H1 (cell line): Measurements from ENCODE around the gene GNB3. TPM values are rescaled to one million over a fixed set of nuclear protein-coding genes. Genes with fewer than 3 reads are reported as not detected.
A peak's percentile ranks its signal among the peaks of the same experiment; 100 is the strongest.

Experiments
- CTCF ChIA-PET: fragments of 300-600 bp; sonication (Branson Sonifier 250); formaldehyde crosslinking; loops from one replicate; lab custom pipeline; 2021; ENCODE audit not compliant: partially characterized antibody; lab: Charles Lee
- POLR2A ChIA-PET: fragments of 300-600 bp; sonication (Branson Sonifier 250); formaldehyde crosslinking; loops from one replicate; lab custom pipeline; 2021; ENCODE audit warnings: inconsistent platforms; ENCODE audit not compliant: partially characterized antibody; lab: Charles Lee
- DNase-seq, 2 experiments: peaks; one replicate each; pipeline versions ENCODE4 v3.0.0 to v3.0.0-alpha.2; 2010 to 2022; ENCODE audit warnings: low spot score in 2 of 2, low read depth in 1 of 2, mixed read lengths in 1 of 2
- FAIRE-seq: peaks from 2 replicates; lab custom pipeline; 2011; peaks lifted over from hg19 to GRCh38; lab: Jason Lieb, UNC
- H2AFZ ChIP-seq: 2 replicates; pipeline ENCODE4 v1.8.1; 2012; ENCODE audit warnings: low read length, inconsistent platforms
- H2AK5ac ChIP-seq: 2 replicates; pipeline ENCODE4 v1.6.1; 2013; ENCODE audit warnings: low read depth, low read length
- H2BK120ac ChIP-seq: replicated peaks from 2 replicates; pipeline ENCODE3; 2013; ENCODE audit warnings: low read depth, low read length, inconsistent platforms
- H2BK12ac ChIP-seq: 2 replicates; pipeline ENCODE4 v1.6.1; 2013; ENCODE audit warnings: low read depth, low read length
- H2BK15ac ChIP-seq: 2 replicates; pipeline ENCODE4 v1.6.1; 2013; ENCODE audit warnings: low read length
- H2BK20ac ChIP-seq: 2 replicates; pipeline ENCODE4 v1.6.1; 2013; ENCODE audit warnings: low read length
- H2BK5ac ChIP-seq: 2 replicates; pipeline ENCODE4 v1.6.1; 2013; ENCODE audit warnings: low read depth, low read length
- H3K14ac ChIP-seq: 2 replicates; pipeline ENCODE4 v1.6.1; 2013; ENCODE audit warnings: inconsistent platforms; ENCODE audit not compliant: insufficient read length
- H3K18ac ChIP-seq: 2 replicates; pipeline ENCODE4 v1.6.1; 2013; ENCODE audit warnings: low read length; ENCODE audit errors: extremely low read depth
- H3K23ac ChIP-seq: 2 replicates; pipeline ENCODE4 v1.6.1; 2013; ENCODE audit warnings: inconsistent platforms; ENCODE audit not compliant: insufficient read length
- H3K23me2 ChIP-seq: 2 replicates; pipeline ENCODE4 v1.6.1; 2013; ENCODE audit warnings: low read depth, low read length
- H3K27ac ChIP-seq: 2 replicates; pipeline ENCODE4 v1.6.1; 2011; ENCODE audit warnings: low read depth, low read length, inconsistent platforms
- H3K27me3 ChIP-seq, 4 experiments: replicated peaks in 1 of 4; 1 replicate in 1 of 4; 2 replicates in 3 of 4; pipeline versions ENCODE4 v1.6.1 to v1.8.1; 2011 to 2013; ENCODE audit warnings: low read length in 3 of 4, mild to moderate bottlenecking in 3 of 4, inconsistent platforms in 2 of 4, mixed read lengths in 2 of 4, moderate library complexity in 1 of 4; ENCODE audit not compliant: control insufficient read depth in 3 of 4, insufficient read depth in 3 of 4; ENCODE audit errors: extremely low read depth in 1 of 4
- H3K36me3 ChIP-seq, 4 experiments: 2 replicates each; pipeline versions ENCODE4 v1.6.1 to v1.8.1; 2011 to 2013; ENCODE audit warnings: mild to moderate bottlenecking in 4 of 4, low read length in 3 of 4, moderate library complexity in 2 of 4, control low read depth in 1 of 4, inconsistent platforms in 1 of 4; ENCODE audit not compliant: insufficient read depth in 4 of 4, control insufficient read depth in 2 of 4
- H3K4ac ChIP-seq: replicated peaks from 2 replicates; pipeline ENCODE3; 2013; ENCODE audit warnings: low read length, low read depth, mixed read lengths, inconsistent platforms; ENCODE audit not compliant: insufficient read length
- H3K4me1 ChIP-seq, 4 experiments: replicated peaks in 1 of 4; 1 replicate in 1 of 4; 2 replicates in 3 of 4; pipeline versions ENCODE4 v1.6.1 to v1.8.1; 2011 to 2013; ENCODE audit warnings: low read length in 3 of 4, inconsistent platforms in 2 of 4, mixed read lengths in 1 of 4; ENCODE audit not compliant: insufficient read depth in 4 of 4, control insufficient read depth in 3 of 4
- H3K4me2 ChIP-seq, 2 experiments: 2 replicates each; pipeline versions ENCODE4 v1.6.1 to v1.8.1; 2011 to 2013; ENCODE audit warnings: low read depth in 2 of 2, low read length in 2 of 2, control low read depth in 1 of 2, inconsistent platforms in 1 of 2, mild to moderate bottlenecking in 1 of 2; ENCODE audit not compliant: insufficient read depth in 1 of 2
- H3K4me3 ChIP-seq, 4 experiments: fragments of 200-600, 300-600 bp in 1 of 4; sonication (generic), shearing (Covaris generic), sonication (Bioruptor Twin) in 1 of 4; 2 replicates each; pipeline versions ENCODE4 v1.5.1 to v1.8.1; 2011 to 2016; ENCODE audit warnings: low read length in 4 of 4, low read depth in 3 of 4, control low read depth in 2 of 4, inconsistent platforms in 2 of 4, mild to moderate bottlenecking in 2 of 4, mixed read lengths in 1 of 4, moderate library complexity in 1 of 4; ENCODE audit not compliant: insufficient read depth in 2 of 4; ENCODE audit errors: extremely low read depth in 1 of 4
- H3K56ac ChIP-seq: replicated peaks from 2 replicates; pipeline ENCODE3; 2013; ENCODE audit warnings: low read depth, mild to moderate bottlenecking, mixed read lengths, low read length, inconsistent platforms; ENCODE audit not compliant: insufficient read length
- H3K79me1 ChIP-seq: 2 replicates; pipeline ENCODE4 v1.6.1; 2013; ENCODE audit warnings: low read depth, low read length, control low read depth
- H3K79me2 ChIP-seq, 2 experiments: 2 replicates each; pipeline versions ENCODE4 v1.6.1 to v1.8.1; 2012 to 2013; ENCODE audit warnings: low read length in 2 of 2, mild to moderate bottlenecking in 2 of 2, inconsistent platforms in 1 of 2; ENCODE audit not compliant: insufficient read depth in 2 of 2, control insufficient read depth in 1 of 2
- H3K9ac ChIP-seq, 4 experiments: replicated peaks in 1 of 4; 1 replicate in 1 of 4; 2 replicates in 3 of 4; pipeline versions ENCODE4 v1.6.1 to v1.8.1; 2011 to 2013; ENCODE audit warnings: low read depth in 3 of 4, low read length in 3 of 4, control low read depth in 2 of 4, mild to moderate bottlenecking in 2 of 4, moderate library complexity in 2 of 4, inconsistent platforms in 1 of 4; ENCODE audit errors: extremely low read depth in 1 of 4
- H3K9me3 ChIP-seq, 2 experiments: 2 replicates each; pipeline versions ENCODE4 v1.6.1 to v1.8.1; 2012 to 2013; ENCODE audit warnings: mild to moderate bottlenecking in 2 of 2, moderate library complexity in 2 of 2, control low read depth in 1 of 2, inconsistent platforms in 1 of 2, low read depth in 1 of 2, low read length in 1 of 2, mixed read lengths in 1 of 2; ENCODE audit not compliant: insufficient read depth in 2 of 2
- H4K20me1 ChIP-seq, 2 experiments: replicated peaks in 1 of 2; 2 replicates each; pipeline versions ENCODE3 to v1.8.1; 2011 to 2013; ENCODE audit warnings: inconsistent platforms in 2 of 2, low read length in 2 of 2, mild to moderate bottlenecking in 1 of 2; ENCODE audit not compliant: insufficient read depth in 2 of 2, control insufficient read depth in 1 of 2
- H4K5ac ChIP-seq: 2 replicates; pipeline ENCODE4 v1.6.1; 2013; ENCODE audit warnings: low read length, low read depth, mixed read lengths, inconsistent platforms; ENCODE audit not compliant: insufficient read length
- H4K8ac ChIP-seq: 2 replicates; pipeline ENCODE4 v1.8.0; 2013; ENCODE audit warnings: mild to moderate bottlenecking, moderate library complexity, low read length, inconsistent platforms; ENCODE audit not compliant: insufficient read depth; ENCODE audit errors: extremely low read depth
- H4K91ac ChIP-seq: replicated peaks from 2 replicates; pipeline ENCODE3; 2013; ENCODE audit warnings: low read length, mixed read lengths, inconsistent platforms; ENCODE audit not compliant: insufficient read length
- CHD1 ChIP-seq: IDR thresholded peaks from 2 replicates; pipeline ENCODE4 v1.6.1; 2012; ENCODE audit warnings: low read depth, low read length, improper control_type of control experiment
- WGBS, 2 experiments: shearing (Covaris generic) in 1 of 2; methylation state at CpG; one replicate each; pipeline versions ENCODE4 v1.1.6 to v1.1.7; 2013 to 2015; ENCODE audit warnings: low lambda C conversion rate in 2 of 2, mixed read lengths in 2 of 2, inconsistent platforms in 1 of 2, low coverage in 1 of 2, missing lambda C conversion rate in 1 of 2; ENCODE audit not compliant: insufficient replicate concordance in 2 of 2, insufficient coverage in 1 of 2, insufficient read length in 1 of 2; ENCODE audit errors: extremely low coverage in 1 of 2, missing lambda C conversion rate in 1 of 2; 5-methylcytosine and 5-hydroxymethylcytosine counted together
- polyA plus RNA-seq, 7 experiments: library from polyadenylated mRNA; depleted of rRNA in 3 of 7; stranded (reverse) in 5 of 7; unstranded in 2 of 7; fragments of >200 nt in 5 of 7; fragments of 200-250 nt in 2 of 7; gene quantifications; 1 replicate in 5 of 7; 2 replicates in 1 of 7; 4 replicates in 1 of 7; pipeline versions ENCODE4 v1.2.1 to v1.2.3, GENCODE V29; 2011 to 2013; ENCODE audit warnings: missing spikeins in 2 of 7, mixed read lengths in 2 of 7
- total RNA-seq: library from RNA; stranded (reverse); fragmentation: NEBNext Ultra II Directional; extraction: Animal tissue kit (Norgen Biotek cat#: 25700); gene quantifications from 2 replicates; pipeline ENCODE4 v1.2.1, GENCODE V29; 2021

Gene GNB3
- total and polyA plus RNA-seq, 2 of the 8 experiments (the other 6 are each of a cell fraction or from before 2014, with no cell fraction given), result 9.9 TPM

DNA sequence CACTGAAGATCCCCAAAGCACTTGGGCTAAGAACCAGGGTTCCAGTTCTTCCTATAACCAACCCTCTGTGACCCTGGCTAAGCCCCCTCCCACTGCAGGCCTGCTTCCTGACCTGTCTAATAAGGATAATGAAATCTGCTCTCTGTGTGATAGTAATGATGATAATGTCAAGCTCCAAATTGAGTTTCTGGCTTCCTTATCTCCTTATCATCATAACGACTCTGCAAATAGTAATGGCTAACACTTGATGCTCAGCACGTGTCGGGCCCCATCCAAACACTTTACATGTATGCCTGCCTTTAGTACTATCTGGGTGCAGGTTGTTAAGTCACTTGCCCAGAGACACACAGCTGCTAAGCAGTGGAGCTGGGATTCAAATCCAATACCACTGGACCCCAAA lies 24.1 kb upstream of the GNB3 start:
- Histone ChIP-seq H3K36me3 (no peaks in the 10 kb centered on the region; a peak in 1 of 8 replicates), H2BK12ac (no peak overlapping the region), H3K4me3 (no peak overlapping the region), H2AK5ac (no peak overlapping the region), H3K9me3 (peaks cover 0 to 2% of the 10 kb centered on the region in 2 experiments; a peak in 1 of 4 replicates), H3K79me1 (no peaks in the 10 kb centered on the region), H2BK15ac (peak overlapping the region; percentile 72; the same call in 1 of the 2 replicates), H3K14ac (no peak overlapping the region), H3K18ac (no peak overlapping the region), H3K23ac (no peak overlapping the region), H3K4me1 (peaks cover 4 to 32% (median 21%) of the 10 kb centered on the region in 4 experiments), H3K27me3 (peaks cover 0 to 2% (median 0%) of the 10 kb centered on the region in 4 experiments; a peak in 4 of 7 replicates), H4K20me1 (peaks cover 0 to 6% of the 10 kb centered on the region in 2 experiments), H3K23me2 (peaks cover 13% of the 10 kb centered on the region), H2BK5ac (no peak overlapping the region), H3K27ac (no peak overlapping the region), H3K79me2 (no peaks in the 10 kb centered on the region), H2AFZ (no peak overlapping the region), H3K56ac (no peak overlapping the region), H3K4me2 (no peak overlapping the region), H3K9ac (no peak overlapping the region), H4K8ac (no peak overlapping the region; the same call in 1 of the 2 replicates), H4K91ac (no peak overlapping the region), H2BK20ac (no peak overlapping the region), H3K4ac (no peak overlapping the region), H4K5ac (no peak overlapping the region), H2BK120ac (no peak overlapping the region)
- ChIA-PET CTCF (interaction anchor here (0.6 to 3.2 kb wide), 4 partner anchors 9 to 290 kb away, joined by 3 to 19 read pairs (median 4); no protein-coding TSS in a partner anchor), POLR2A (interaction anchor here (0.8 to 1.7 kb wide), 6 partner anchors 12 to 127 kb away, joined by 3 to 7 read pairs (median 5); partner anchors contain the start of genes C12orf57, MLF2, P3H3 and PTMS)
- TF ChIP-seq CHD1, result no peak
- 89% methylated on average over 3 of the region's 3 CpGs; no CpG with 5 or more reads in 1 of the 2 experiments for WGBS, 2 experiments
- DNase-seq (no peak), FAIRE-seq (no peak)
